ENCODE data around the gene CNN3. TPM values are rescaled to one million over a fixed set of nuclear protein-coding genes. Genes with fewer than 3 reads are reported as not detected.

Gene CNN3
- total RNA-seq, 4 donors from 2014 or later: 11.9 to 21.8 (median 16.1) TPM

DNA sequence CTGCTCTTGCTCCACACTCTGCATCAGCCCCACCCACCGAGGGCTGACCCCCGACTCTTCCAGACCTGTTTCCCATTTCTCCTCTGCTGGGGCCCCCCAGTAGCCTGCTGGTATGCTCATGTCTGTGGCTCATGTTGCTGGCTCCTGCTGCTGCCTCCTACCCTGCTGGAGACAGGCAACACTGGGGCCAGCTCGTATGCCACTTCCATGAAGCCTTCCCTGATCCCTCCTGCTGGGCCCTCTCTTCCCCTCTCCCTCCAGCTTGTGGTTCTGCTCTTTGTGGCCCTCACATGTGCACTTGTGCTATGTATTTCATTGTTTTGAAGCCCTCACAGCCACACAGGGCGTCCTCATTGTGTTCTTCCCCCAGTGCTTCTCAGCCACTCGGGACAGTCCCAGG is 40.5 kb downstream of the CNN3 start:
- no peak for ATAC-seq
- H3K27me3 ChIP-seq: no peaks in the 10 kb centered on the region
- no peaks in the 10 kb centered on the region for H3K9me3 ChIP-seq
- no peaks in the 10 kb centered on the region for H3K36me3 ChIP-seq
- no peak overlapping the region for H3K4me3 ChIP-seq
- in situ Hi-C loops (cut with MboI; ENCODE audit: low sequenced_read_pairs in 4 of 4): no loop called here
- peaks cover 0 to 6% of the 10 kb centered on the region in 2 donors for H3K4me1 ChIP-seq
- H3K27ac ChIP-seq: no peak overlapping the region
- intact Hi-C loops (cut with DNase I; ENCODE audit: low total_unique reads): no loop called here
- no peak for TF ChIP-seq POLR2A (IDR thresholded peaks at IDR 0.05)
- TF ChIP-seq, protein P1, sequence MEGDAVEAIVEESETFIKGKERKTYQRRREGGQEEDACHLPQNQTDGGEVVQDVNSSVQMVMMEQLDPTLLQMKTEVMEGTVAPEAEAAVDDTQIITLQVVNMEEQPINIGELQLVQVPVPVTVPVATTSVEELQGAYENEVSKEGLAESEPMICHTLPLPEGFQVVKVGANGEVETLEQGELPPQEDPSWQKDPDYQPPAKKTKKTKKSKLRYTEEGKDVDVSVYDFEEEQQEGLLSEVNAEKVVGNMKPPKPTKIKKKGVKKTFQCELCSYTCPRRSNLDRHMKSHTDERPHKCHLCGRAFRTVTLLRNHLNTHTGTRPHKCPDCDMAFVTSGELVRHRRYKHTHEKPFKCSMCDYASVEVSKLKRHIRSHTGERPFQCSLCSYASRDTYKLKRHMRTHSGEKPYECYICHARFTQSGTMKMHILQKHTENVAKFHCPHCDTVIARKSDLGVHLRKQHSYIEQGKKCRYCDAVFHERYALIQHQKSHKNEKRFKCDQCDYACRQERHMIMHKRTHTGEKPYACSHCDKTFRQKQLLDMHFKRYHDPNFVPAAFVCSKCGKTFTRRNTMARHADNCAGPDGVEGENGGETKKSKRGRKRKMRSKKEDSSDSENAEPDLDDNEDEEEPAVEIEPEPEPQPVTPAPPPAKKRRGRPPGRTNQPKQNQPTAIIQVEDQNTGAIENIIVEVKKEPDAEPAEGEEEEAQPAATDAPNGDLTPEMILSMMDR (IDR thresholded peaks at IDR 0.05 in 4 of 5, conservative IDR thresholded peaks at IDR 0.05 in 1 of 5): no peak
- no peak for DNase-seq

DNA sequence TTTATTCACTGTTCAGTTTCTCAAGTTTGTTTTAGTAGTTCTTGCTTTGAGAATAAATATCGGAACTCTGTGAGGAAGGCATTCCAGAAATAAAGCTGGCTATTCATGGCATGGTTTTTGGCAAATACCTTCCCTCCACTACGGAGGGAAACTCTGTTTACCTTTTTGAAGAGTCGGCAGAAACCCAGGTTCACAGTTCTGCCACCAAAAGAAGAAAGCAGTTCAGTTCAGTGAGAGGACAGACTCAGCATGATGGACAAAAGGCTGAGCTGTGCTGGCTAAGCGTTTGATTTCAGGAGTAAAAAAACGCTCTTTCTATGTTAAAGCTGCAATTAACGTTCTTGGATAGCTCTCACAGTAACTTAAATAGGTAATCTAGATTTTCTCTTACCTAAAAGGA is 42.4 kb downstream of the CNN3 start:
- no peak overlapping the region for H3K4me3 ChIP-seq
- ATAC-seq (no peak), DNase-seq (no peak)
- H3K36me3 ChIP-seq: no peaks in the 10 kb centered on the region
- in situ Hi-C loops (cut with MboI; ENCODE audit: low sequenced_read_pairs in 4 of 4) (no loop called here), intact Hi-C loops (cut with DNase I; ENCODE audit: low total_unique reads) (no loop called here)
- no peaks in the 10 kb centered on the region for H3K27me3 ChIP-seq
- no peak for TF ChIP-seq POLR2A (IDR thresholded peaks at IDR 0.05)
- TF ChIP-seq, protein P1 (IDR thresholded peaks at IDR 0.05 in 4 of 5, conservative IDR thresholded peaks at IDR 0.05 in 1 of 5): no peak
- peaks cover 0 to 6% of the 10 kb centered on the region in 2 donors for H3K4me1 ChIP-seq
- no peak overlapping the region for H3K27ac ChIP-seq
- H3K9me3 ChIP-seq: no peaks in the 10 kb centered on the region

DNA sequence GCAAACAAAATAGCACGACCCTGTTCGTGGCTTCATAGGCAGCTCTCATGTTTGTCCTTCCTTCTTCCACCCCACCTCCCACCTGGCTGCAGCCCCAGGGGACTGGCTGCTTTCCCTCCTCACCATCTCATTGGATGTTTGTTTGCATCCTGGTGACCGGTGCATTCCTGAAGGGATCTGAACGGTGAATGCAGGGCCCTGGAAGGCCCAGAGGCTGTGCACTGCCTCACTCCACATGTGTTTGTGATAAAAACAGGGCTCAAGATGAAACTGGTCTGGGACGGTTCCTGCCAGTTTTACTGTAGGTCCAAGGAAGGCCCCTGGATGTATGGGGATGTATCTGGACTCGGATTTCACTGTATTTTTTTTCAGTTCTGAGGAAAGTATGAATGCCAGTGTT is 42.8 kb downstream of the CNN3 start:
- H3K36me3 ChIP-seq: no peaks in the 10 kb centered on the region
- ATAC-seq (no peak), DNase-seq (no peak)
- TF ChIP-seq, protein P1 (IDR thresholded peaks at IDR 0.05 in 4 of 5, conservative IDR thresholded peaks at IDR 0.05 in 1 of 5): no peak
- no peak for TF ChIP-seq POLR2A (IDR thresholded peaks at IDR 0.05)
- no peak overlapping the region for H3K4me3 ChIP-seq
- H3K9me3 ChIP-seq: no peaks in the 10 kb centered on the region
- intact Hi-C loops (cut with DNase I; ENCODE audit: low total_unique reads): no loop called here
- no peak overlapping the region for H3K27ac ChIP-seq
- no peaks in the 10 kb centered on the region for H3K27me3 ChIP-seq
- peaks cover 0 to 6% of the 10 kb centered on the region in 2 donors for H3K4me1 ChIP-seq
- in situ Hi-C loops (cut with MboI; ENCODE audit: low sequenced_read_pairs in 4 of 4): no loop called here

DNA sequence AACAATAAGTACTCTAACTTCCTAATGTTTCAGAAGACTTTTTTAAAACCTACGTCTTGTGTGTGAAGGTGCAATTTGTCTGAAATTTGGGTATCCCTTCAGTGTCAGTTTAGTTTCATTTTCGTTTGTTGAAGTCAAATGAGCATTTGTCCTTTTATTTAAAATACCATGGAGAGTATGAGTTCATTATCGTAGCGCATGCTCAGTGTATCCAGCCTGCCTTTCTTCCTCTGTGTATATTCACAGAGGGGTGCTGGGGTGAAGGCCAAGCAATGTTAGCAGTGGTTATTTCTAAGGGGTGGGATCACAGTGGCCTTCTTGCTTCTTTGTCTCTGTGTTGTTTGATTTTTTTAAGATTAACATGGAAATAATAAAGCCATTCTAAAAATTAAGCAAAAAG is 43.2 kb downstream of the CNN3 start:
- Histone ChIP-seq H3K27ac (no peak overlapping the region), H3K9me3 (no peaks in the 10 kb centered on the region), H3K4me3 (no peak overlapping the region), H3K27me3 (no peaks in the 10 kb centered on the region), H3K4me1 (peaks cover 0 to 6% of the 10 kb centered on the region in 2 donors), H3K36me3 (no peaks in the 10 kb centered on the region)
- ATAC-seq: no peak
- TF ChIP-seq POLR2A (IDR thresholded peaks at IDR 0.05): no peak
- TF ChIP-seq, protein P1 (IDR thresholded peaks at IDR 0.05 in 4 of 5, conservative IDR thresholded peaks at IDR 0.05 in 1 of 5): no peak
- intact Hi-C loops (cut with DNase I; ENCODE audit: low total_unique reads): no loop called here
- no peak for DNase-seq
- in situ Hi-C loops (cut with MboI; ENCODE audit: low sequenced_read_pairs in 4 of 4): no loop called here

DNA sequence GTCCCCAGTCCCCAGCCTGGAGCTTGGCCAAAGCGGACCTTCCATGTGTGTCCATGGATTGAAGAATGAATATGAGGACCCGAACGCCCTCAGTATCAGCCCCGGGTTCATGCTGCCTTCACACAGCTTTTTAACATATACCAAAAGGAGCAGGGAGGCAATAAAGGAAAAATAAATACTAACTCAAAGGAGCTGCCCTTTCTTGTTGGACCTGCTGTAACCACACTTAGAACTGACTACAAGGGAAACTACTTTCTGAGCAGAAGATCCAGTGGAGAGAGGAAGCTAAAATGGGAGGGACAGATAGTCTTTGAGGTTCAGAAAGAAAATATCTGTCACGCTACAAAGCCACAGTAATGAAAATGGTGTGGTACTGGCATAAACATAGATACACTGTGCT is 48.6 kb downstream of the CNN3 start:
- no peak for ATAC-seq
- intact Hi-C loops (cut with DNase I; ENCODE audit: low total_unique reads): no loop called here

More for the DNA sequence above, 48.6 kb downstream of the CNN3 start:
- H3K4me3 ChIP-seq: no peak overlapping the region
- in situ Hi-C loops (cut with MboI; ENCODE audit: low sequenced_read_pairs in 4 of 4): no loop called here
- no peaks in the 10 kb centered on the region for H3K27me3 ChIP-seq
- no peaks in the 10 kb centered on the region for H3K36me3 ChIP-seq
- TF ChIP-seq POLR2A (IDR thresholded peaks at IDR 0.05): no peak
- TF ChIP-seq, protein P1 (IDR thresholded peaks at IDR 0.05 in 4 of 5, conservative IDR thresholded peaks at IDR 0.05 in 1 of 5): no peak
- no peak for DNase-seq
- no peaks in the 10 kb centered on the region for H3K9me3 ChIP-seq
- no peak overlapping the region for H3K27ac ChIP-seq
- no peaks in the 10 kb centered on the region for H3K4me1 ChIP-seq
